ENCODE data around the gene SLC9A7.

The SLC9A7 gene

DNA sequence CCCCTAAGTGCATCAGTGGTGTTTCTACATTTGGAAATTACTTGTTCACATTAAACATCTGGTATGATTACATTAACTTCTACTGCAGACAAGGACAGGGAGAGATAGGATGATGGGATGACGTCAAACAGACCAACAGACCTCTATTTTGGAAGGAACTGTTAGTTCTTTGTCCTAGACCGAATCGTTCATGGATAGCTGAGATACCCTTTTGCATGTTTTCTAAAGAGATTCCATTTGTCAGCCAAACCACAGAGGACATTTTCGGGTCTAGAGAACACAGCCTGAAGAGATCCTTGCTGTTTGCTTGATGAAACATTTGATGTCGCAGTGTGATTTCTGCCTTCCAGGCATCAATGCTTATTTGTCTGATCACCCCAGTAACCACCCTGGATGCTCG is 157.6 kb downstream of the SLC9A7 start:
- H3K27ac ChIP-seq = no peak overlapping the region
- TF ChIP-seq, protein P1, sequence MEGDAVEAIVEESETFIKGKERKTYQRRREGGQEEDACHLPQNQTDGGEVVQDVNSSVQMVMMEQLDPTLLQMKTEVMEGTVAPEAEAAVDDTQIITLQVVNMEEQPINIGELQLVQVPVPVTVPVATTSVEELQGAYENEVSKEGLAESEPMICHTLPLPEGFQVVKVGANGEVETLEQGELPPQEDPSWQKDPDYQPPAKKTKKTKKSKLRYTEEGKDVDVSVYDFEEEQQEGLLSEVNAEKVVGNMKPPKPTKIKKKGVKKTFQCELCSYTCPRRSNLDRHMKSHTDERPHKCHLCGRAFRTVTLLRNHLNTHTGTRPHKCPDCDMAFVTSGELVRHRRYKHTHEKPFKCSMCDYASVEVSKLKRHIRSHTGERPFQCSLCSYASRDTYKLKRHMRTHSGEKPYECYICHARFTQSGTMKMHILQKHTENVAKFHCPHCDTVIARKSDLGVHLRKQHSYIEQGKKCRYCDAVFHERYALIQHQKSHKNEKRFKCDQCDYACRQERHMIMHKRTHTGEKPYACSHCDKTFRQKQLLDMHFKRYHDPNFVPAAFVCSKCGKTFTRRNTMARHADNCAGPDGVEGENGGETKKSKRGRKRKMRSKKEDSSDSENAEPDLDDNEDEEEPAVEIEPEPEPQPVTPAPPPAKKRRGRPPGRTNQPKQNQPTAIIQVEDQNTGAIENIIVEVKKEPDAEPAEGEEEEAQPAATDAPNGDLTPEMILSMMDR (conservative IDR thresholded peaks at IDR 0.05) = no peak

DNA sequence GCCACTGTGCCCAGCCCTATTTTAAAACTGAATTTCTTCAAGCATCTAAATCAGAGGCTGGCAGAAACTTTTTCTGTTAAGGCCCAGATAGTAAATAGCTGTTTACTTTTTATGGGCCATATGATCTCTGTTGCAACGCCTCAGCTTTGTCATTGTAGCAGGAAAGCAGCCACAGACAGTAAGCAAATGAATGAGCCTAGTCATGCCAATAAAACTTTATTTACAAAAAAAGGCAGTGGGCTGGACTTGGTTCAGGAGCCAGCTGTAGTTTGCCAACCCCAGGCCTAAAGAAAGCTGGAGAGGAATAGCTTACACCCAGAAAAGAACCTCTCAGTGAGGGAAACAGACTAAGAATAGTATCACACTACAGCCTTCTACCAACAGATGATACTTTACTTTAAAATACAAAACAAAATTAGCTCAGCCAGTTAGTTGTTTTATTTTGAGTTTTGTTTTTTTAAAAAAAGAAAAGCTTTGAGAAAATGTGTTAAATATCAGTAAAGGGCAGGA is 159.8 kb downstream of the SLC9A7 start:
- no peak overlapping the region for H3K27ac ChIP-seq
- TF ChIP-seq, protein P1 (conservative IDR thresholded peaks at IDR 0.05) = no peak

DNA sequence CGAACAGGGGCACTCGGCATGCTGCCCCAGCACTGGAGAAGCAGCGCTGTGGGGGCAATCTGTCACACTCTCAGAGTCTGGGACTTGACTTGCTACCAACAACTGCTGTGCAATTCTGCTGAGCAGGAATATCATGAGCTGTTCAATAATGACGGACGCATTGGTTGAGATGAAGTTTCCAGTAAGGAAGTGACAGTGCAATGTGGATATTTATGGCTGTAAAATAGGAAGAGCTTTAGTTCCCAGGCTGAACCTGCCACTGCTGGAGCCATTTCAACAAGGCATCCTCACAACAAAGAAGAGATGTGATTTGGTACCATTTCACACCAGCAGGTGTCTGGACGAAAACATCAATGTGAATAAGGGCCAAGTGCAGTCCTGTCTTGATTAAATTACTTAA is 161.1 kb downstream of the SLC9A7 start:
- TF ChIP-seq, protein P1 (conservative IDR thresholded peaks at IDR 0.05) = no peak

DNA sequence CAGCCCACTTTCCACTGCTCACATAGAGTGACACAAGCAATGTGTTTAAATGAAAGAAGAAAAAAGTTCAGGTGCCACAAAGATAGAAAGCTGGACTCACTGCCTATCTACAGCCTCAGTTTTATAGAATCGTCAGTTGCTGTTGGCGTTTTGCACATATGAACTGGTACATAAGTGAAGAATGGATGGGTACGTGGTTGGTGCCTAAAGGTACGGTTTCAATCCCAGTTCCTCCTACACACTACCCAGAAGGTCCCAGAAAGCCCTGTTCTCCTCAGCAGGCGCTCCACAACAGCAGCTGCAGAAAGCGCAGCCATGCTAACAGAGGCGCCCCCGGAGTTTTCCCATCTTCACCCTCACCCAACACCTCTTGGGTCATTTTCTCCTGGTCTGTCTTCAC is 161.7 kb downstream of the SLC9A7 start:
- TF ChIP-seq, protein P1 (conservative IDR thresholded peaks at IDR 0.05) = no peak

More for the DNA sequence above, 161.1 kb downstream of the SLC9A7 start:
- no peak overlapping the region for H3K27ac ChIP-seq

DNA sequence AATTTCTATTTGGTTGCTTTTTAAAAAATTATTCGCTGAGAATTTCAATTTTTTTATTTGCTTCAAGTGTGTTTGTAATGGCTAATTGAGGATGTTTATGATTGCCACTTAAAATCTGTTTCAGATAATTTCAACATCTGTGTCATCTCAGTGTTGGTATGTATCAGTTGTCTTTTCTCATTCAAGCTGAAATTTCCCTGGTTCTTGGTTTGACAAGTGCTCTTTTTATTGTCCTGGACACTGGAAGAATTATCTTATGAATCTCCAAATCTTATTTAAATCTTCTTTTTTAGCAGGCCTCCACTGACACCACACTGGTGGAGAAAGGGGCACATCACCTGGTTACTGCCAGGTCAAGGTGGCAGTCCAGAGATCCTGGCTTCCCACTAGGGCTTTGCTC is 163.8 kb downstream of the SLC9A7 start:
- no peak overlapping the region for H3K27ac ChIP-seq
- TF ChIP-seq, protein P1 (conservative IDR thresholded peaks at IDR 0.05) = no peak

More for the DNA sequence above, 161.7 kb downstream of the SLC9A7 start:
- no peak overlapping the region for H3K27ac ChIP-seq

DNA sequence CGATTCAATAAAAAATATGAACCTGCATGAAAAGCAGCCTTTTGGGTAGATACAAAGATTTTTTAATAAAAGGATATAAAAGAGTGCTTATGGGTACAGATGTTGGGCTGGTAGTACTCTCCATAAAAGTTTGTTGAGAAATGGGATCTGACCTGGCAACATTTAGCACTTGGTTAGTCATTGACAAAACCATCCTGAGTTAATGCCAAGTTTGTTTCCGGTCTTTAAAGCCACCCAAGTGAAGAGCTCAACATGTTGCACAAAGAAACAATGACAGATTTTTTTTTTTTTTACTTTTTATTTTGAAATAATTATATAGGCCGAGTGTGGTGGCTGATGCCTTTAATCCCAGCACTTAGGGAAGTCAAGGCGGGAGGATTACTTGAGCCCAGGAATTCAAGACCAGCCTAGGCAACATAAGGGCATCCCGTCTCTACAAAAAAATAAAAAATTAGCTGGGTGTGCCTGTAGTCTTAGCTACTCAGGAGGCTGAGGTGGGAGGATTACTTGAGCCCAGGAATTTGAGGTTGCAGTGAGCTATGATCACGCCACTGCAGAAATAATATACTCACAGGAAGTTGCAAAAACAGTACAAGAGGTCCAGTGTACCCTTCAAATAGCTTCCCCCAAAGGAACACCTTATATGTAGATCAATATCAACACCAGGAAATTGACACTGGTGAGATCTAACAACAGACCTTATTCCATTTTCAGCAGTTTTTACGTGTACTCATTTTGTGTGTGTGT is 168.8 kb downstream of the SLC9A7 start:
- TF ChIP-seq, protein P1 (conservative IDR thresholded peaks at IDR 0.05) = no peak
- H3K27ac ChIP-seq = peak overlapping the region; percentile 39

DNA sequence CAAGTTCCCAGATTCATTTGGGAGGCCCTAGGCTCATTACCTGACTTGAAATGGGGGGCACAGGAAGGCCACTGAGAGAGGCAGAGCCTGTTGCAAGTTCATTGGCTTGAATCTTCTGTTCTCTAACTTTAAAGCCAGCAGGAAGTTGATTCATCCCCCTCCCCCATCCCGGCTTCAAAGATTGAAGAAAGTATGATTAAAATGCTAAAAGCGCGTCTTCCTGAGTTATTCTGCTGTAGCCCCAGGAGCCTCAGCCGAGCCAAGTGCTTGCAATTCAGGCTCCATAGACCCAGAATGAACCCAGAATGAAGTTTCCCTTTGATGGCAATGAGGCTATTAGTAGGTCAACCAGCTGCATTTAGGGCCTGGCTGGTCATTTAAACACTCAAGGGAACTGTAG is 170.7 kb downstream of the SLC9A7 start:
- TF ChIP-seq, protein P1 (conservative IDR thresholded peaks at IDR 0.05) = no peak
- no peak overlapping the region for H3K27ac ChIP-seq

All from VCaP (cell line).